Amniotic epithelial cell (primary cell): Measurements from ENCODE around the gene CHTF18.
A peak's percentile ranks its signal among the peaks of the same experiment; 100 is the strongest.
"Not testable (repeated sequence)": the region's sequence is repeated elsewhere in the genome, so short reads cannot be mapped to it uniquely, and the experiment has no call there.

Source experiments
- DNase-seq: peaks from one replicate; pipeline ENCODE4 v3.0.0-alpha.2; 2010; ENCODE audit warnings: low read depth

The CHTF18 gene

GRCh38 chr16:788399-789126, at the start of gene CHTF18:
Gene CHTF18 (plus strand): TSS chr16:788620. CDS start chr16:788685, 65 bp downstream.
- peak; percentile 81 for DNase-seq

- DNase-seq: no peak
Observed at GRCh38 chr16:739560-740458, 48.6 kb upstream of the CHTF18 start.

- DNase-seq: no peak
Observed at GRCh38 chr16:740459-740763, 48.0 kb upstream of the CHTF18 start.

GRCh38 chr16:740764-741505, 47.5 kb upstream of the CHTF18 start, which contains the start of gene CIAO3:
Gene CIAO3 (minus strand): TSS chr16:740997. CDS start chr16:740985, 12 bp downstream.
- peak; percentile 86 for DNase-seq

- no peak for DNase-seq
Observed at GRCh38 chr16:741986-742629, 46.3 kb upstream of the CHTF18 start.

GRCh38 chr16:742894-743293, 45.5 kb upstream of the CHTF18 start:
- DNase-seq: not testable (repeated sequence)

GRCh38 chr16:743794-744500, 44.5 kb upstream of the CHTF18 start:
- DNase-seq: no peak

- no peak for DNase-seq
Observed at GRCh38 chr16:745739-746138, 42.7 kb upstream of the CHTF18 start.

- no peak for DNase-seq
Observed at GRCh38 chr16:746637-747036, 41.8 kb upstream of the CHTF18 start.

GRCh38 chr16:747978-748746, 40.3 kb upstream of the CHTF18 start:
- no peak for DNase-seq

- DNase-seq: peak; percentile 98
Observed at GRCh38 chr16:749010-749409, 39.4 kb upstream of the CHTF18 start.

- peak; percentile 68 for DNase-seq
Observed at GRCh38 chr16:750485-750884, 37.9 kb upstream of the CHTF18 start.

GRCh38 chr16:751152-752006, 37.0 kb upstream of the CHTF18 start:
- no peak for DNase-seq

GRCh38 chr16:752007-752312, 36.5 kb upstream of the CHTF18 start:
- no peak for DNase-seq

- DNase-seq: not testable (repeated sequence)
Observed at GRCh38 chr16:754121-754607, 34.3 kb upstream of the CHTF18 start.

GRCh38 chr16:754656-755055, 33.8 kb upstream of the CHTF18 start:
- no peak for DNase-seq

GRCh38 chr16:756428-756827, 32.0 kb upstream of the CHTF18 start:
- DNase-seq: no peak

- no peak for DNase-seq
Observed at GRCh38 chr16:759110-759910, 29.1 kb upstream of the CHTF18 start.

- no peak for DNase-seq
Observed at GRCh38 chr16:760065-760464, 28.4 kb upstream of the CHTF18 start.
